HCT116 (cell line): Measurements from ENCODE around the gene COMMD3. TPM values are rescaled to one million over a fixed set of nuclear protein-coding genes. Genes with fewer than 3 reads are reported as not detected.

Source experiments
- ATAC-seq: fragments of 200-7000 bp; cut with Tn5 transposase; 2 replicates; pipeline ENCODE4 v1.9.1; 2020; ENCODE audit warnings: mild to moderate bottlenecking, moderate library complexity
- BruUV-seq: library from RNA; stranded (reverse); fragments of 400-500 nt; replicated peaks from 2 replicates; lab custom pipeline; 2021; lab: Mats Ljungman, UMichigan
- CTCF ChIA-PET: fragments of 300-600 bp; sonication (Branson Sonifier 250); formaldehyde crosslinking; loops from one replicate; lab custom pipeline; 2021; ENCODE audit warnings: antibody characterized with exemption; lab: Charles Lee
- POLR2A ChIA-PET: fragments of 300-600, 350-600 bp; sonication (Branson Sonifier 250); formaldehyde crosslinking; loops from one replicate; lab custom pipeline; 2021; ENCODE audit warnings: antibody characterized with exemption; lab: Charles Lee
- RAD21 ChIA-PET, 2 experiments: fragments of 300-600 bp; sonication (Branson Sonifier 250); formaldehyde crosslinking; loops; one replicate each; lab custom pipeline; 2023; ENCODE audit warnings: low total read pairs in 2 of 2; ENCODE audit not compliant: uncharacterized antibody in 2 of 2, unreplicated experiment in 2 of 2, low non-redundant PET in 1 of 2; lab: Charles Lee
- DNase-seq: peaks from one replicate; pipeline ENCODE4 v3.0.0-alpha.2; 2010; ENCODE audit warnings: low read depth, low spot score
- H2AFZ ChIP-seq: fragments of 200-600 bp; shearing (Covaris generic), sonication (generic); 2 replicates; pipeline ENCODE4 v1.6.1; 2017; ENCODE audit warnings: low read depth, mixed run types, mixed read lengths, antibody characterized with exemption, low read length; ENCODE audit not compliant: poor library complexity, severe bottlenecking
- H3K27ac ChIP-seq: 2 replicates; pipeline ENCODE4 v1.5.1; 2012; ENCODE audit warnings: low read depth, low read length
- H3K27me3 ChIP-seq: fragments of 200-600 bp; sonication (generic); 2 replicates; pipeline ENCODE4 v1.6.1; 2016; ENCODE audit warnings: mixed run types, low read length, mixed read lengths; ENCODE audit not compliant: insufficient read depth
- H3K36me3 ChIP-seq, 2 experiments: fragments of 200-500 bp in 1 of 2; fragments of 200-600 bp in 1 of 2; sonication (Bioruptor generic) in 1 of 2; sonication (generic) in 1 of 2; 2 replicates each; pipeline versions ENCODE4 v1.5.1 to v1.6.1; 2014 to 2016; ENCODE audit warnings: low read length in 2 of 2, inconsistent platforms in 1 of 2, mixed read lengths in 1 of 2, mixed run types in 1 of 2; ENCODE audit not compliant: insufficient read depth in 2 of 2, control insufficient read depth in 1 of 2
- H3K4me1 ChIP-seq, 2 experiments: fragments of 200-600 bp in 1 of 2; sonication (generic) in 1 of 2; 2 replicates each; pipeline versions ENCODE4 v1.5.1 to v1.6.1; 2012 to 2017; ENCODE audit warnings: low read length in 2 of 2, inconsistent platforms in 1 of 2, mild to moderate bottlenecking in 1 of 2, mixed read lengths in 1 of 2, mixed run types in 1 of 2, moderate library complexity in 1 of 2; ENCODE audit not compliant: insufficient read depth in 2 of 2, control insufficient read depth in 1 of 2
- H3K4me2 ChIP-seq: fragments of 200-600 bp; sonication (generic); 2 replicates; pipeline ENCODE4 v1.6.1; 2017; ENCODE audit warnings: mixed run types, low read length, mixed read lengths
- H3K4me3 ChIP-seq, 2 experiments: fragments of 200-600 bp in 1 of 2; sonication (generic) in 1 of 2; replicated peaks in 1 of 2; 2 replicates each; pipeline ENCODE4 v1.5.1; 2011 to 2016; ENCODE audit warnings: low read length in 2 of 2, control low read depth in 1 of 2, low read depth in 1 of 2, mild to moderate bottlenecking in 1 of 2, mixed read lengths in 1 of 2, mixed run types in 1 of 2
- H3K79me2 ChIP-seq: fragments of 200-600 bp; sonication (generic); 2 replicates; pipeline ENCODE4 v1.6.1; 2017; ENCODE audit warnings: mild to moderate bottlenecking, mixed run types, low read length, moderate library complexity, mixed read lengths; ENCODE audit not compliant: insufficient read depth
- H3K9ac ChIP-seq: fragments of 200-600 bp; sonication (generic); 2 replicates; pipeline ENCODE4 v1.6.1; 2016; ENCODE audit warnings: low read length, mixed read lengths
- H3K9me2 ChIP-seq: fragments of 200-600 bp; sonication (generic), shearing (Covaris generic); 2 replicates; pipeline ENCODE4 v1.6.1; 2017; ENCODE audit warnings: mixed run types, mild to moderate bottlenecking, moderate library complexity; ENCODE audit not compliant: insufficient read depth
- H3K9me3 ChIP-seq, 2 experiments: fragments of 200-500 bp in 1 of 2; fragments of 200-600 bp in 1 of 2; sonication (Bioruptor generic) in 1 of 2; sonication (generic) in 1 of 2; 2 replicates each; pipeline ENCODE4 v1.6.1; 2014 to 2017; ENCODE audit warnings: low read length in 2 of 2, mixed read lengths in 2 of 2, inconsistent platforms in 1 of 2, low read depth in 1 of 2, mild to moderate bottlenecking in 1 of 2, mixed run types in 1 of 2, moderate library complexity in 1 of 2; ENCODE audit not compliant: control insufficient read depth in 1 of 2, insufficient read depth in 1 of 2
- H4K20me1 ChIP-seq: fragments of 200-600 bp; sonication (generic), shearing (Covaris generic); 2 replicates; pipeline ENCODE4 v1.6.1; 2017; ENCODE audit warnings: mixed run types, mild to moderate bottlenecking, moderate library complexity; ENCODE audit not compliant: insufficient read depth
- CEBPB ChIP-seq: IDR thresholded peaks from 2 replicates; pipeline ENCODE4 v1.6.1; 2012; ENCODE audit warnings: low read depth
- EGR1 ChIP-seq: IDR thresholded peaks from 2 replicates; pipeline ENCODE4 v1.6.1; 2012; ENCODE audit warnings: low read depth
- ELF1 ChIP-seq: IDR thresholded peaks from 2 replicates; pipeline ENCODE4 v1.6.1; 2012; ENCODE audit warnings: low read depth, borderline replicate concordance
- EZH2 ChIP-seq: fragments of 200-600 bp; sonication (generic); IDR thresholded peaks from 2 replicates; pipeline ENCODE4 v1.6.1; 2017; ENCODE audit warnings: antibody characterized with exemption, mixed run types
- FOSL1 ChIP-seq: IDR thresholded peaks from 2 replicates; pipeline ENCODE4 v1.6.1; 2012; ENCODE audit warnings: low read depth
- JUND ChIP-seq: IDR thresholded peaks from 2 replicates; pipeline ENCODE4 v1.6.1; 2012
- POLR2AphosphoS5 ChIP-seq: IDR thresholded peaks from 2 replicates; pipeline ENCODE4 v1.6.1; 2011; ENCODE audit warnings: mild to moderate bottlenecking, low read depth, low read length, moderate library complexity
- RAD21 ChIP-seq: IDR thresholded peaks from 2 replicates; pipeline ENCODE4 v1.6.1; 2012; ENCODE audit warnings: low read depth, mild to moderate bottlenecking
- TCF7L2 ChIP-seq: IDR thresholded peaks from 2 replicates; pipeline ENCODE4 v1.7.0; 2011; ENCODE audit warnings: borderline replicate concordance, inconsistent platforms; ENCODE audit not compliant: insufficient read depth, insufficient read length; ENCODE audit errors: extremely low read depth
- YY1 ChIP-seq: IDR thresholded peaks from 2 replicates; pipeline ENCODE4 v1.6.1; 2011; ENCODE audit warnings: low read length, low read depth, moderate library complexity, mild to moderate bottlenecking; ENCODE audit not compliant: insufficient replicate concordance; ENCODE audit errors: extremely low read depth
- ZFX ChIP-seq: fragments of 450-650 bp; IDR thresholded peaks from 2 replicates; pipeline ENCODE4 v1.6.1; 2017
- ZNF274 ChIP-seq: fragments of 200-500 bp; sonication (Bioruptor generic); IDR thresholded peaks from 2 replicates; pipeline ENCODE4 v1.6.1; 2014; ENCODE audit warnings: mild to moderate bottlenecking, low read depth, low read length, inconsistent platforms
- intact Hi-C: fragments of 100-400 bp; cut with micrococcal nuclease; formaldehyde crosslinking; loops from 2 replicates; pipeline ENCODE4 v1.10.0; 2022
- total RNA-seq: library from RNA; stranded (reverse); gene quantifications from one replicate; pipeline ENCODE4 v1.2.1, GENCODE V29; 2021; ENCODE audit not compliant: unreplicated experiment
- TF ChIP-seq, protein P1 (sequence below): IDR thresholded peaks from 2 replicates; pipeline ENCODE4 v1.6.1; 2012
- TF ChIP-seq, protein P2 (sequence below), 3 experiments: fragments of 200-600 bp in 1 of 3; sonication (generic) in 1 of 3; IDR thresholded peaks in 2 of 3; conservative IDR thresholded peaks in 1 of 3; 2 replicates each; pipeline ENCODE4 v1.5.1; 2012 to 2017; ENCODE audit warnings: low read depth in 2 of 3, low read length in 2 of 3, antibody characterized with exemption in 1 of 3, borderline replicate concordance in 1 of 3, control low read depth in 1 of 3, mild to moderate bottlenecking in 1 of 3, mixed read lengths in 1 of 3, mixed run types in 1 of 3, moderate library complexity in 1 of 3; ENCODE audit not compliant: insufficient read depth in 1 of 3

Gene COMMD3
- total RNA-seq, 1 experiment from 2014 or later, result 43.0 TPM

- H3K4me3 ChIP-seq, result peak overlapping the region; percentile 80 to 85
- H3K9ac ChIP-seq, result peak overlapping the region; percentile 76
- H4K20me1 ChIP-seq, result no peaks in the 10 kb centered on the region
- ChIA-PET RAD21 (interaction anchor here in 1 of 2 experiments (0.8 to 1.3 kb wide), 2 partner anchors 25 to 325 kb away, joined by 3 read pairs; no protein-coding TSS in a partner anchor), CTCF (no interaction called here), POLR2A (interaction anchor here (1.0 to 1.4 kb wide), 2 partner anchors 38 to 121 kb away, joined by 3 to 5 read pairs; no protein-coding TSS in a partner anchor)
- H3K27me3 ChIP-seq, result no peaks in the 10 kb centered on the region
- DNase-seq, result no peak
- H3K4me2 ChIP-seq, result peak overlapping the region; percentile 88
- peak overlapping the region; percentile 47 for H2AFZ ChIP-seq
- peak; percentile 53 for ATAC-seq
- H3K4me1 ChIP-seq, result peaks cover 6 to 32% of the 10 kb centered on the region in 2 experiments; a peak in 3 of 4 replicates
- peak; percentile 33; the same call in 1 of the 2 replicates for TF ChIP-seq EGR1
- TF ChIP-seq ZFX, result peak; percentile 26; the same call in 1 of the 2 replicates
- TF ChIP-seq FOSL1, result no peak
- peak overlapping the region; percentile 60; the same call in 1 of the 2 replicates for H3K27ac ChIP-seq
- no peaks in the 10 kb centered on the region for H3K36me3 ChIP-seq
- intact Hi-C loops, result loop anchor here (1.0 to 5.0 kb wide), 2 partner anchors 85 to 112 kb away; no protein-coding TSS in a partner anchor
- TSS peak; percentile 75 for BruUV-seq
- H3K9me3 ChIP-seq, result no peaks in the 10 kb centered on the region
- peaks cover 17% of the 10 kb centered on the region; the same call in 1 of the 2 replicates for H3K79me2 ChIP-seq
- no peaks in the 10 kb centered on the region for H3K9me2 ChIP-seq
Observed at GRCh38 chr10:22315455-22316285, 518 bp upstream of the COMMD3 start.

GRCh38 chr10:22317076-22317370 is 835 bp downstream of the COMMD3 start:
- peaks cover 6 to 32% of the 10 kb centered on the region in 2 experiments; a peak in 3 of 4 replicates for H3K4me1 ChIP-seq
- no peak for ATAC-seq
- ChIA-PET RAD21 (interaction anchor here in 1 of 2 experiments (1.3 kb wide), 1 partner anchor 23 kb away, joined by 3 read pairs; no protein-coding TSS in a partner anchor), CTCF (no interaction called here), POLR2A (no interaction called here)
- H3K4me2 ChIP-seq, result peak overlapping the region; percentile 88
- peaks cover 17% of the 10 kb centered on the region; the same call in 1 of the 2 replicates for H3K79me2 ChIP-seq
- DNase-seq, result no peak
- peaks cover 2% of the 10 kb centered on the region; the same call in 1 of the 2 replicates for H3K27me3 ChIP-seq
- no peak overlapping the region for H2AFZ ChIP-seq
- H3K9me2 ChIP-seq, result no peaks in the 10 kb centered on the region
- H3K4me3 ChIP-seq, result peak overlapping the region; percentile 80 to 85
- intact Hi-C loops, result loop anchor here (5.0 kb wide), 1 partner anchor 110 kb away; no protein-coding TSS in a partner anchor
- peak overlapping the region; percentile 60 for H3K27ac ChIP-seq
- no peaks in the 10 kb centered on the region for H4K20me1 ChIP-seq
- no peaks in the 10 kb centered on the region for H3K36me3 ChIP-seq
- BruUV-seq, result TSS peak; percentile 44
- H3K9ac ChIP-seq, result peak overlapping the region; percentile 76
- no peaks in the 10 kb centered on the region for H3K9me3 ChIP-seq
- TF ChIP-seq CEBPB, result no peak
- TF ChIP-seq, protein P1, sequence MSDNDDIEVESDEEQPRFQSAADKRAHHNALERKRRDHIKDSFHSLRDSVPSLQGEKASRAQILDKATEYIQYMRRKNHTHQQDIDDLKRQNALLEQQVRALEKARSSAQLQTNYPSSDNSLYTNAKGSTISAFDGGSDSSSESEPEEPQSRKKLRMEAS, result no peak
- TF ChIP-seq JUND, result no peak
- no peak for TF ChIP-seq EZH2
- no peak for TF ChIP-seq YY1
- TF ChIP-seq RAD21, result no peak
- no peak for TF ChIP-seq POLR2AphosphoS5
- TF ChIP-seq TCF7L2, result no peak
- no peak for TF ChIP-seq ZNF274
- no peak for TF ChIP-seq EGR1
- TF ChIP-seq ELF1, result no peak
- TF ChIP-seq, protein P2, sequence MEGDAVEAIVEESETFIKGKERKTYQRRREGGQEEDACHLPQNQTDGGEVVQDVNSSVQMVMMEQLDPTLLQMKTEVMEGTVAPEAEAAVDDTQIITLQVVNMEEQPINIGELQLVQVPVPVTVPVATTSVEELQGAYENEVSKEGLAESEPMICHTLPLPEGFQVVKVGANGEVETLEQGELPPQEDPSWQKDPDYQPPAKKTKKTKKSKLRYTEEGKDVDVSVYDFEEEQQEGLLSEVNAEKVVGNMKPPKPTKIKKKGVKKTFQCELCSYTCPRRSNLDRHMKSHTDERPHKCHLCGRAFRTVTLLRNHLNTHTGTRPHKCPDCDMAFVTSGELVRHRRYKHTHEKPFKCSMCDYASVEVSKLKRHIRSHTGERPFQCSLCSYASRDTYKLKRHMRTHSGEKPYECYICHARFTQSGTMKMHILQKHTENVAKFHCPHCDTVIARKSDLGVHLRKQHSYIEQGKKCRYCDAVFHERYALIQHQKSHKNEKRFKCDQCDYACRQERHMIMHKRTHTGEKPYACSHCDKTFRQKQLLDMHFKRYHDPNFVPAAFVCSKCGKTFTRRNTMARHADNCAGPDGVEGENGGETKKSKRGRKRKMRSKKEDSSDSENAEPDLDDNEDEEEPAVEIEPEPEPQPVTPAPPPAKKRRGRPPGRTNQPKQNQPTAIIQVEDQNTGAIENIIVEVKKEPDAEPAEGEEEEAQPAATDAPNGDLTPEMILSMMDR (IDR thresholded peaks at IDR 0.05 in 2 of 3, conservative IDR thresholded peaks at IDR 0.05 in 1 of 3; ENCODE audit: borderline replicate concordance in 1 of 3, insufficient read depth in 1 of 3, low read depth in 2 of 3, low read length in 2 of 3), result no peak
